Cardiac septum (tissue), 1 donor: ENCODE results near the gene GRK3. TPM values are rescaled to one million over a fixed set of nuclear protein-coding genes. Genes with fewer than 3 reads are reported as not detected.
"Not testable (repeated sequence)": the region's sequence is repeated elsewhere in the genome, so short reads cannot be mapped to it uniquely, and the experiment has no call there.

ENCODE experiments used
- DNase-seq: peaks from one replicate; pipeline ENCODE4 v3.0.0-alpha.2; 2020; ENCODE audit warnings: low spot score
- intact Hi-C: fragments of 100-400 bp; cut with DNase I; formaldehyde crosslinking; loops from one replicate; pipeline ENCODE4 v1.14.0; 2022
- long read RNA-seq: library from polyadenylated mRNA; unstranded; transcript quantifications from one replicate; pipeline ENCODE4 v2.0.0, GENCODE V29; 2021
- total RNA-seq: library from RNA; stranded (reverse); fragmentation: NEBNext Ultra II Directional; extraction: Animal tissue kit (Norgen Biotek cat#: 25700); gene quantifications from one replicate; pipeline ENCODE4 v1.2.1, GENCODE V29; 2021
- donor health status: DM: no; HTN: no; CAD: no.

Gene GRK3
- total RNA-seq: 4.8 TPM
- long read RNA-seq, full-length matches to known transcripts: 5 of 10 reads
- long read RNA-seq, partial matches to known transcripts: 1 of 10 reads
- long read RNA-seq, other reads (novel, unspliced or antisense): 4 of 10 reads

DNA sequence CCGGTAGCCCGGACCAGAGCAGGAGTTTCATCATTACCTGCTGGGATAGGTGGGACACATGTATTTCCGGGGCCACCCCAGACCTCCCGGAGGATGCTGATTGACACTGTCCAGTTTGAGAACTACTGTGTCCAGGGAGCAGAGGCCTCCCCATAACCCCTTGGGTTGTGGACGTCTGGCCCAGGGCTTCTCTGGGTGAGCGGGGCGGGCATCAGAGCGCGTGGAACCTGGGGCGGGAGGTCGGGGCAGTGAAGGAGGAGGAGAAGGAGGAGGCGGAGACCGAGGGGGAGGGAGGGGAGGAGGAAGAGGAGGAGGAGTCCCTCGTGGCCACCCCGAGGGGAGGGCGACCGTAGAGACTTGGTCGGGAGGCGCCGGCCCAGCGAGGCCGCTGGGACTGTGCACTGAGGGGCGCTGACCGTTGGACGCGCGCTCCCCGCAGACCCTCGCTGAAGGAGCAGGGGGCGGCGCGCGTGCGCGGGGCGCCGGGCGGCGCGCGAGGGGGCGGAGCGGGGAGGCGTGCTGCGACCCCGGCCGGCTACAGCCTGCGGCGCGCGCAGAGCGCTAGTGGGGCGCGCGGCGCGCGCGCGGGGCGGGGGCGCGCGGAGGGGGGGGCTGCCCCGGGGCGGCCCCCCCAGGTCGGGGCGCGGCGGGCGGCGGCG is at the start of gene GRK3:
Gene GRK3 (plus strand): TSS at position 356 of the 659 bp plus-strand sequence. CDS start 366 bp downstream, outside the sequence.
- DNase-seq: peak; percentile 83
- intact Hi-C loops: loop anchor here (10.0 kb wide), 1 partner anchor 210 kb away; no protein-coding TSS in a partner anchor

DNA sequence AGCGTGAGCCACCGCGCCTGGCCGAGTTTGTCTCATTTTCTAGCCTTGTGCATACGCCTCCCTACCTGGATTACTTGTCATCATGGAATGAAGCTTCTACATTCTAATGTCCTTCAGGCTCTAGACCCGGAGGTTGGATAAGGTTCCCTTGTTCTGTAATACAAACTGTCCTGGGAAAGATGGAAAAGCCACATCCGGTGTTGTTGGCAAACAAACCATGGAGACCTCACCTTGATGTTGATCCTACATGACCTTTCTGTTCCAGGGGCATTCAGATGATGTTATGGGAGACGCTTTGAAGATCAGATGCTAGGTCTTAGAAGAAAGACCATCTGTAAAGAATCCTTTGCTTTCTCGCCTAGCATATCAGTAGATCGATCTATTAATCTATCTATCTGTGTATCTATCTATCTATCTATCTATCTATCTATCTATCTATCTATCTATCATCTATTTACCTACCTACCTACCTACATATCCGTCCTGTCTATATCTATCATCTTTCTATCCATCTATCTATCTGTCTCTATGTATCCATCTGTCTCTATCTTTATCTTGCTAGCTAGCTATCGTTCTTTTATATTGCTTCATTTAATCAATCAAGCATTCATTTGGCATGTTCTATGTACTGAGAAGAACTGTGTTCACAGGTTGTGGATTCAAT is 46.3 kb upstream of the GRK3 start:
- no peak for DNase-seq
- intact Hi-C loops: no loop called here

DNA sequence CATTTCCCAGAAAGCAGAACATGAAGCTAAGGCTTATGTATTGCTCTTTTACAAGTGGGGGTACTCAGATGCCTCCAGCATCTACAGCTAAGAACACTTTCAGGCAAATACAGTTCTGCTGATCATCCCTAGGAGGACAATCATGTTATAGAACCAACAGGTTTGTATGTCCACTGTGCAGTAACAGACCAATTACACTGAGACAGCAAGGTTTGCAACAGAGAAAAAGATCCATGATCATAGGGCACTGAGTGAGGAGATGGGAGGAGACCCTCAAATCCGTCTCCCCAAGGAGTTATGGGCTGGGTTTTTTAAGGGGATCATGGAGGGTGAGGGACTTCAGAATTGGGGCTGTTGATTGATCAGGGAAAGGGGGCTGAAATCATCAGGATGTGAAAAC is 39.1 kb upstream of the GRK3 start:
- intact Hi-C loops: no loop called here
- no peak for DNase-seq

DNA sequence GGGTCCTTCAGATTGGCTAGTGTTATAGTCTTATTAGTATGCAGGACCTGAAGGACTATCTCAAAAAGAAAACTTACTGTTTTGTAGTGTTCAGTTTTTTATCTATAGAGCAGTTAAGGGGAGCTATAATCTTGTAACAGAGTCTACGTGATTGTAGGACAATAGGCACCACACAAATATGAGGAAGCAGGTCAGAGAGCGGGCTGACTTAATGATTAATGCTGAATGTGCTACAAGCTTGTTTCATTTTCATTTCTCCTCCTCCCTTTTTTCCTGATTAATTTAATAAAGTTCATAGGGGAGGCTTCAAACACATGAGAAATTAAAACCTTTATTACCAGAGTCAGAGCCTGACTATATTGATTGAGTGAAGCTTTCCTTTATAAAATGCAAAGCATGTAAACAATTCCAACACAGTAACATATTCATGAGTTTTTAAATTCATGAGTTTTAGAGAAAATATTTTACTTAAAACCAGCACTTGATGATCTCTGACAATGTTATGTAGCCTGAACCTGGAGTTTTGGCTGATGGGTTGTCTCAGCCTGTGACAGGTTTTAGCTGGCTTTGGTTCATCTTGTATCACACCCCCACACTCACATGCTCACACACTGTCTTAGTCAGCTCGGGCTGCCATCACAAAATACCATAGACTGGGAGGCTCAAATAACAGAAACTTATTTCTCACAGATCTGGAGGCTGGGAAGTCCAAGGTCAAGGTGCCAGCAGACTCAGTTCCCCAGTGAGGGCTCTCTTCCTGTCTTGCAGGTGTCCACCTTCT is 38.5 kb upstream of the GRK3 start:
- intact Hi-C loops, DNase-seq: not testable (repeated sequence)

- DNase-seq, intact Hi-C loops: not testable (repeated sequence)
Observed at GRCh38 chr22:25527016-25527415, 37.5 kb upstream of the GRK3 start.

DNA sequence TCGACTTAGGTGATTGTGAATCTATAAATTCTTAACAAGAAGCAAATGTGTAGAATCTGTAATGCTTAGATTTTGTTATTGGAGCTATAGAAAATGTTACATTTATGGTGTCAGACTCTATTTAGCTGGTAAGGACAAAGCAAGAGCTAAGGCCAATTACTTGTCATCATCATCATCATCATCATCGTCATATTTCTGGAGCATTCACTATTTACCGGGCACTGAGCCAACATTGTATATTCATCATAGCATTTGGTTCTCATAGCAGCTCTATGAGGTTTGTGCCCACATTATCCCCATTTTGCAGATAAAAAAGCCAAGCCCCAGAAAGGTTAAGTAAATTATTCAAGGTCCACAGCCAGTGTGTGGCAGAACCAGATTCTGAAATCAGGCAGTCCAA is 36.4 kb upstream of the GRK3 start:
- DNase-seq, intact Hi-C loops: not testable (repeated sequence)

DNA sequence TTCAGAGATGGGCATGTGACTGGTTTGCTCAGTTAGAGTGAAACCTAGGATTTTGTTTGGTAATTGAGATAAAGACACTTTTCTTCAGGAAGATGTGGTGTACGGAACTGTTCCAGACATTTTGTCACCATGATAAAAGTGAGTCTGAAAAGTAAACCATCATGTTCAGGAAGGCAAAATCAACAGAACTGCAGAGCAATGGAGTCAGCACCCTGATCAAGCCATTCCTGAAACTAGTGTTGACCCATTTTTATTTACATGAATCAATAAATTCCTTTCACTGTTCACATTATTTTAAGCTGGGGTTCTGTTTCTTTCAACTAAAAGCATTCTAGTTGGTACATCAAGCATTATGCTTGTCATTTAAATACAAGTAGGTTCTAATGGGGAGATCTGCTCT is 35.4 kb upstream of the GRK3 start:
- intact Hi-C loops, DNase-seq: not testable (repeated sequence)

DNA sequence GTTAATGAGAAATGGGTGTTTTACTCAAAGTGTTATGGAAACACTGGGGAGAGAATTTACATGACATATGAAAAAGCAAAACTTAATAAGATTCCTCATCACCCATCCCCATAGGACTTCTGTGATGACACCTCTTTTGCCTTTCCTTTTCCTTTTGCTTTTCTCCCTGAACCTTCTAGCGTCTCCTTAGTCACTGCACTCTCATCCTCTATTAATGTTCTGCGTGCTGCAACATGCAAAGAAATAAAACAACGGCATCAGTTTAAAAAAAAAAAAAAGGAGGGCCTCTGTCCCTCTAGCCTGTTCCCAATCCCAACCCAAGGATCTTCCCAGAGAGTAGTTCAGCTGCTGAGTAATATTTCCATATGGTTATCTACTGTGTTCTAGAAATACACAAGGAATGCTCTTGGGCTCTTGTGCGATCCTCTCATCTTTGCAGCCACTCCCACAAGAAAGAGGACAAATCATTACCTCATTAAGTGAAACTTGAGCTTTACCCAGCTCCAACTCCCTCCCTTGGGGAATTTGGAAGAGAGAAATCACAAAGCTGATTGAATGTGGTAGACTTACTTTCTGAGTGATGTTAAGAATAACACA is 34.8 kb upstream of the GRK3 start:
- intact Hi-C loops, DNase-seq: not testable (repeated sequence)

GRCh38 chr22:25531677-25532076 is 32.8 kb upstream of the GRK3 start:
- intact Hi-C loops, DNase-seq: not testable (repeated sequence)

DNA sequence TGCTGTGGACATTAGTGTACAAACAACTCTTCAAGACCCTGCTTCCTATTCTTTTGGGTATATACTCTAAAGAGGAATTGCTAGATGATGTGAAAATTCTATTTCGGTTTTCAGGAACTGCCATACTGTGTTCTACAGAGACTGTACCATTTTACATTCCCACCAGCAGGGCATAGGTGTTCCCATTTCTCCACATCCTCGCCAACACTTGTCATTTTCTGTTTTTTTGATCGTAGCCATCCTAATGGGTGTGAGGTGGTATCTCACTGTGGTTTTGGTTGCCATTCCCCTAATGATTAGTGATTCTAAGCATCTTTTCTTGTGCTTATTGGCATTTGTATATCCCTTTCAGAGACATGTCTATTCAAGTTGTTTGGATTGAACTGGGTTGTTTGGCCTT is 29.8 kb upstream of the GRK3 start:
- DNase-seq: no peak
- intact Hi-C loops: no loop called here

GRCh38 chr22:25536589-25536988 is 27.9 kb upstream of the GRK3 start:
- no peak for DNase-seq
- intact Hi-C loops: loop anchor here (1.0 kb wide), 1 partner anchor 108 kb away; no protein-coding TSS in a partner anchor

DNA sequence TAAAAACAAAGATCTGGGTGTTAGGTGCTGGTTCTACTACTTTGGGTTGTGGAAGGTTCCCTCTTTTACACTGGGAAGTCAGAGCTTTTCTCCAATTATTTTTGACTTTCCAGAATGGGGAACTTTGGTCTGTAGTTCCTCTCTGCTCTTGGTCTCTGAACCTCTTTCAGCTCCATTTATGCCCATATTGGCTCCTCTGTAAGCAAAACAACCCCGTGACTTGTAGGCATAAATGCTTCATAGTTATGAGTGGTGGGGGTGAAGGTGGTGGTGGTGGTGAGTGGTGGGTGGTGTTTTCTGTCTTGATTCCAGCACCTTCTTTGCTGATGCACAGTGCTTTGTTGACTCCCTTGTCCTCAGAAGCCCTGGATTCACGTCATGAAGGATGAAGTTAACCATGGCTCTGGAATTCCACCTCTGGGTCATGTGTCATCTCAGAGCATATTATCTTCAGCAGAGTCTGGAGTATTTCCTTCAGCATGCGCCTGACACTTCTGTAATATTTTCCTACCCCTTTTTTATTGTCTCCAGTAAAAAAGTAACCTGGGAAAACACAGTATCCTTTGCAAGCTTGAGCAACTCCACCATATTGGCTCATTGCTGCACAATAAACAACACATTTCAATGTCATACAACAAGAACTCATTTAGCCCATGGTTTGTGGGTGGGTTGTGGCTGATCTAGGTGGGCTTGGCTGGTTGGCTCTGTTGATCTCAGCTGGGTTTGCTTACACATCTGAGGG is 24.1 kb upstream of the GRK3 start:
- intact Hi-C loops: no loop called here
- DNase-seq: no peak

DNA sequence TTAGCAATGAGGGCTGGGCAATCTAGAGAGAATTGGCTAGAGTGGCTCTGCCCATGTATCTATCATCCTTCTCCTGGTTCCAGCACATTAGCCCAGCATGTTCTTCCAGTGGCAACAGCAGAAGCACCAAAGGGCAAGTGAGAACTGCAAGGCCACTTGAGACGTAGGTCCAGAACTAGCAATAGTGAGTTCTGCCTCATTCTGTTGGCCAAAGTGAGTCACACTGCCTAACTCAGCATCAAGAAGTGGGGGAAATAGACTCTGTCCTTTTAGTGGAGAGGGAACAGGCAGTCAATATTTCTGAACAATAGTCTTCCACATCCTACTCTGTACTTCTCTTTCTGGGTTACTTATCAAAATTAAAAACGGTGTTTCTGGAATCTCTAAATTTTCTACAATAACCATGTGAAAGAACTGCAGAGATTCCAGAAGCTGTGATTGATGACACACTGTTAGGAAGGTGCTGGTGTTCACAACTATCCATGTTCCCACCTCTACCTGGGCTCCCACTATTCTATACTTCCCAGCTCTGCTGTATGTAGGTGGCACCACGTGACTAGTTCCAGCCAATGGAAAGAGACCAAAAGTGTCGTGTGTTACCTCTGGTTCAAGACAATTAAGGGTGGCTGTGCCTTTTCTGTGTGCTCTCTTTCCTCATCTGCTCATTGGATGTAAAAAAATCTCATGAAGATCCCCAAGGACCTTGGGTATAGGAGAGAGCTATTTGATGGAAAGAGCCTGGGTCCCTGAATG is 23.4 kb upstream of the GRK3 start:
- DNase-seq: no peak
- intact Hi-C loops: no loop called here

GRCh38 chr22:25542191-25542590 is 22.3 kb upstream of the GRK3 start:
- intact Hi-C loops: no loop called here
- DNase-seq: no peak

GRCh38 chr22:25542720-25543402 is 21.6 kb upstream of the GRK3 start:
- intact Hi-C loops: no loop called here
- DNase-seq: no peak

- intact Hi-C loops: no loop called here
- DNase-seq: no peak
Observed at GRCh38 chr22:25545146-25545545, 19.3 kb upstream of the GRK3 start.

GRCh38 chr22:25545672-25546071 is 18.8 kb upstream of the GRK3 start:
- intact Hi-C loops: no loop called here
- DNase-seq: no peak

DNA sequence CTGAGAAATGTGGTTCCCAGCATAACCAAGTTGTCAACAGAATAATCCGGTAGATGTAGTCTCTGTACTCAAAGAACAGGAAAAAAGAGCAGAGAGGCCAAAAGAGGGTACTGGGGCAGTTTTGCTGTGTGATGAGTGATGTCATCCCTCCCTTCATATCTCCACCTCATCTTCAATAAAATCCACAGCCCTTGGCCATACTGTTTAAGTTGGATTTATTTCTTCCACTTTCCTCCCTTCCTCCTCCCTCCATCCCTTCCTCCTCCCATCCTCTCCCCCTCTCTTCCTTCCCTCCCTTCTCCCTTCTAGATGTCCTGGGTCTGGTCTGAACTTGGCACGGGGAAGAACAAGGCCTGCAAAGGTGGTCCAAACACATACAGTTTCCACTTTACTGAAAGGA is 18.2 kb upstream of the GRK3 start:
- no peak for DNase-seq
- intact Hi-C loops: no loop called here
